Uterus (tissue), 2 donors: ENCODE measurements around the gene MUC22.
"Not testable (repeated sequence)": the region's sequence is repeated elsewhere in the genome, so short reads cannot be mapped to it uniquely, and the experiment has no call there.

Source experiments
- POLR2A ChIP-seq, 2 donors: fragments of 450-650 bp; IDR thresholded peaks; one replicate each; pipeline ENCODE4 v1.6.1; 2016; ENCODE audit warnings: antibody characterized with exemption in 2 of 2, mild to moderate bottlenecking in 1 of 2, moderate library complexity in 1 of 2
- TF ChIP-seq, protein P1 (sequence below), 4 experiments: fragments of 200-600 bp in 2 of 4; fragments of 450-650 bp in 2 of 4; sonication (generic) in 2 of 4; IDR thresholded peaks; one replicate each; pipeline ENCODE4 v1.5.1; 2016 to 2019; ENCODE audit warnings: antibody characterized with exemption in 4 of 4, mild to moderate bottlenecking in 2 of 4, moderate library complexity in 1 of 4

DNA sequence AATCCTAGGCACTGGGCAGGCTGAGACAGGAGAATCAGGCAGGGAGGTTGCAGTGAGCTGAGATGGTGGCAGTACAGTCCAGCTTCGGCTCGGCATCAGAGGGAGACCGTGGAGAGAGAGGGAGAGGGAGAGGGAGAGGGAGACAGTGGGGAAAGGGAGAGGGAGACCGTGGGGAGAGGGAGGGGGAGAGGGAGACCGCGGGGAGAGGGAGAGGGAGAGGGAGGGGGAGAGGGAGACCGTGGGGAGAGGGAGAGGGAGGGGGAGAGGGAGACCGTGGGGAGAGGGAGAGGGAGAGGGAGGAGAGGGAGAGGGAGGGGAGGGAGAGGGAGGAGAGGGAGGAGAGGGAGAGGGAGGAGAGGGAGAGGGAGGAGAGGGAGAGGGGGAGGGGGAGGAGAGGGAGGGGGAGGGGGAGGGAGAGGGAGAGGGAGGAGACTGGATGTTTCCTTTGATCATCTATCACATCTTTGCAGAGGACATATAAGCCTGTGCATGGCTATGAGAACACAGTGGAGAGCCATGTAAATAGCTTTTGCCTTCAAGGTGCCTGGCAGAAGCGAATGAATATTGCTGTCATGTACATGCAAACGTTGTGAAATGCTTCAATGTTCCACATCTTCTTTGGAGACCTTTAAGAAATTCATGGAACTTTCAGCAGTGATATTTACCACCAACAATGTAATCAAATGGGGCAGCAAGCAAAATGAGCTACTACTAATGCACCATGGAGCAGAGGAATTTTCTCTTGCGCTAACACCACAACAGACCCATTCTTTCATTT lies 57.8 kb downstream of the MUC22 start:
- TF ChIP-seq, protein P1, sequence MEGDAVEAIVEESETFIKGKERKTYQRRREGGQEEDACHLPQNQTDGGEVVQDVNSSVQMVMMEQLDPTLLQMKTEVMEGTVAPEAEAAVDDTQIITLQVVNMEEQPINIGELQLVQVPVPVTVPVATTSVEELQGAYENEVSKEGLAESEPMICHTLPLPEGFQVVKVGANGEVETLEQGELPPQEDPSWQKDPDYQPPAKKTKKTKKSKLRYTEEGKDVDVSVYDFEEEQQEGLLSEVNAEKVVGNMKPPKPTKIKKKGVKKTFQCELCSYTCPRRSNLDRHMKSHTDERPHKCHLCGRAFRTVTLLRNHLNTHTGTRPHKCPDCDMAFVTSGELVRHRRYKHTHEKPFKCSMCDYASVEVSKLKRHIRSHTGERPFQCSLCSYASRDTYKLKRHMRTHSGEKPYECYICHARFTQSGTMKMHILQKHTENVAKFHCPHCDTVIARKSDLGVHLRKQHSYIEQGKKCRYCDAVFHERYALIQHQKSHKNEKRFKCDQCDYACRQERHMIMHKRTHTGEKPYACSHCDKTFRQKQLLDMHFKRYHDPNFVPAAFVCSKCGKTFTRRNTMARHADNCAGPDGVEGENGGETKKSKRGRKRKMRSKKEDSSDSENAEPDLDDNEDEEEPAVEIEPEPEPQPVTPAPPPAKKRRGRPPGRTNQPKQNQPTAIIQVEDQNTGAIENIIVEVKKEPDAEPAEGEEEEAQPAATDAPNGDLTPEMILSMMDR (IDR thresholded peaks at IDR 0.05) = not testable (repeated sequence)
- TF ChIP-seq POLR2A (IDR thresholded peaks at IDR 0.05) = not testable (repeated sequence)
